B cell (primary cell): Measurements from ENCODE around the gene PRSS33. TPM values are rescaled to one million over a fixed set of nuclear protein-coding genes. Genes with fewer than 3 reads are reported as not detected.

Experiments used
- ATAC-seq: fragments of 200-7000 bp; cut with Tn5 transposase; one replicate; pipeline ENCODE4 v1.10.0; 2021; ENCODE audit warnings: low read depth, mild to moderate bottlenecking, moderate number of reproducible peaks, moderate library complexity
- CTCF ChIA-PET: fragments of 350-600 bp; sonication (Branson Sonifier 250); formaldehyde crosslinking; loops from one replicate; lab custom pipeline; 2021; ENCODE audit warnings: antibody characterized with exemption, inconsistent platforms; lab: Charles Lee
- POLR2A ChIA-PET: fragments of 350-600 bp; sonication (Branson Sonifier 250); formaldehyde crosslinking; loops from one replicate; lab custom pipeline; 2021; ENCODE audit warnings: antibody characterized with exemption; lab: Charles Lee
- DNase-seq: peaks from one replicate; pipeline ENCODE4 v3.0.0; 2013
- H2AFZ ChIP-seq: 2 replicates; pipeline ENCODE4 v1.6.1; 2012; ENCODE audit warnings: mild to moderate bottlenecking, low read depth, low read length; ENCODE audit not compliant: insufficient read depth, poor library complexity, severe bottlenecking
- H3K27ac ChIP-seq, 2 donors: 1 replicate in 1 of 2; 2 replicates in 1 of 2; pipeline ENCODE4 v1.5.1; 2012 to 2013; ENCODE audit warnings: low read length in 2 of 2, mild to moderate bottlenecking in 2 of 2, moderate library complexity in 1 of 2
- H3K27me3 ChIP-seq, 4 experiments: fragments of 200-600 bp in 1 of 4; sonication (generic) in 1 of 4; replicated peaks in 1 of 4; 1 replicate in 2 of 4; 2 replicates in 2 of 4; pipeline versions ENCODE4 v1.6.1 to v1.7.0; 2013 to 2016; ENCODE audit warnings: low read length in 3 of 4, mild to moderate bottlenecking in 2 of 4, mixed read lengths in 1 of 4, moderate library complexity in 1 of 4; ENCODE audit not compliant: insufficient read depth in 4 of 4, control insufficient read depth in 3 of 4; ENCODE audit errors: control extremely low read depth in 1 of 4
- H3K36me3 ChIP-seq, 2 experiments: replicated peaks in 1 of 2; 1 replicate in 1 of 2; 2 replicates in 1 of 2; pipeline versions ENCODE4 v1.6.1 to v1.7.1; 2013; ENCODE audit warnings: low read length in 1 of 2; ENCODE audit not compliant: insufficient read depth in 2 of 2, control insufficient read depth in 1 of 2; ENCODE audit errors: control extremely low read depth in 1 of 2, extremely low read depth in 1 of 2
- H3K4me1 ChIP-seq, 2 donors: fragments of 200-600 bp in 1 of 2; sonication (generic) in 1 of 2; 1 replicate in 1 of 2; 2 replicates in 1 of 2; pipeline versions ENCODE4 v1.5.1 to v1.6.1; 2013 to 2017; ENCODE audit warnings: low read length in 2 of 2; ENCODE audit not compliant: control insufficient read depth in 2 of 2, insufficient read depth in 2 of 2
- H3K4me2 ChIP-seq: replicated peaks from 2 replicates; pipeline ENCODE3; 2012; ENCODE audit warnings: mild to moderate bottlenecking, low read depth, low read length; ENCODE audit not compliant: poor library complexity, severe bottlenecking
- H3K4me3 ChIP-seq, 5 experiments: fragments of 200-600 bp in 1 of 5; sonication (generic) in 1 of 5; 1 replicate in 3 of 5; 2 replicates in 2 of 5; pipeline versions ENCODE4 v1.5.1 to v1.7.0; 2011 to 2016; ENCODE audit warnings: low read length in 4 of 5, mild to moderate bottlenecking in 4 of 5, low read depth in 2 of 5, control low read depth in 1 of 5, moderate library complexity in 1 of 5; ENCODE audit not compliant: insufficient read depth in 1 of 5; ENCODE audit errors: control extremely low read depth in 1 of 5, extremely low read depth in 1 of 5
- H3K79me2 ChIP-seq: fragments of 200-600 bp; sonication (generic); one replicate; pipeline ENCODE4 v1.6.0; 2016; ENCODE audit warnings: low read length; ENCODE audit not compliant: control insufficient read depth, insufficient read depth
- H3K9ac ChIP-seq: fragments of 200-600 bp; sonication (generic); 2 replicates; pipeline ENCODE4 v1.6.1; 2017; ENCODE audit warnings: mild to moderate bottlenecking, low read length, moderate library complexity
- H3K9me3 ChIP-seq, 3 donors: one replicate each; pipeline versions ENCODE4 v1.6.1 to v1.7.1; 2013; ENCODE audit warnings: low read length in 2 of 3; ENCODE audit not compliant: control insufficient read depth in 2 of 3, insufficient read depth in 1 of 3; ENCODE audit errors: control extremely low read depth in 1 of 3
- H4K20me1 ChIP-seq: 2 replicates; pipeline ENCODE4 v1.6.0; 2012; ENCODE audit warnings: mild to moderate bottlenecking, low read length; ENCODE audit not compliant: insufficient read depth, control insufficient read depth, poor library complexity, severe bottlenecking
- H3K27ac Mint-ChIP-seq: one replicate; pipeline ENCODE4 v1.8.0; 2021; ENCODE audit warnings: mixed read lengths
- H3K27me3 Mint-ChIP-seq: one replicate; pipeline ENCODE4 v1.8.0; 2021; ENCODE audit warnings: mixed read lengths
- H3K4me1 Mint-ChIP-seq: one replicate; pipeline ENCODE4 v1.8.0; 2021; ENCODE audit warnings: mixed read lengths
- H3K4me3 Mint-ChIP-seq: one replicate; pipeline ENCODE4 v1.8.0; 2021; ENCODE audit warnings: mixed read lengths
- H3K9me3 Mint-ChIP-seq: one replicate; pipeline ENCODE4 v1.8.0; 2022; ENCODE audit warnings: mixed read lengths; ENCODE audit not compliant: insufficient read depth
- CTCF ChIP-seq: fragments of 200-600 bp; IDR thresholded peaks from one replicate; pipeline ENCODE4 v1.8.0; 2022; ENCODE audit warnings: antibody characterized with exemption, mild to moderate bottlenecking
- EZH2 ChIP-seq: IDR thresholded peaks from 2 replicates; pipeline ENCODE4 v1.6.1; 2012; ENCODE audit warnings: borderline replicate concordance, low read depth, mild to moderate bottlenecking, moderate library complexity, low read length; ENCODE audit not compliant: insufficient read depth, poor library complexity, severe bottlenecking
- WGBS: methylation state at CpG from one replicate; pipeline ENCODE4 v1.1.5; 2013; ENCODE audit warnings: missing lambda C conversion rate; ENCODE audit not compliant: insufficient coverage; 5-methylcytosine and 5-hydroxymethylcytosine counted together
- intact Hi-C: fragments of 100-400 bp; cut with micrococcal nuclease; formaldehyde crosslinking; loops from one replicate; pipeline ENCODE4 v1.10.0; 2022
- polyA plus RNA-seq: library from polyadenylated mRNA; depleted of rRNA; stranded (reverse); fragments of >200 nt; gene quantifications from 2 replicates; pipeline ENCODE4 v1.2.3, GENCODE V29; 2012
- total RNA-seq, 2 donors: library from RNA; stranded (reverse); fragments of 120-200 nt in 1 of 2; gene quantifications; 1 replicate in 1 of 2; 2 replicates in 1 of 2; pipeline versions ENCODE4 v1.2.3 to v1.2.4, GENCODE V29; 2013 to 2022

The PRSS33 gene
- total and polyA plus RNA-seq, 2 donors (not counting 1 experiment from before 2014, with no cell fraction given): not detected

- Histone ChIP-seq H4K20me1 (no peaks in the 10 kb centered on the region), H3K36me3 (no peaks in the 10 kb centered on the region), H3K79me2 (no peaks in the 10 kb centered on the region), H3K4me3 (no peak overlapping the region), H2AFZ (no peak overlapping the region), H3K27ac (no peak overlapping the region), H3K9ac (no peak overlapping the region), H3K9me3 (no peaks in the 10 kb centered on the region), H3K27me3 (peaks cover 0 to 4% (median 0%) of the 10 kb centered on the region in 4 experiments), H3K4me1 (no peaks in the 10 kb centered on the region), H3K4me2 (no peak overlapping the region)
- intact Hi-C loops: no loop called here
- no peaks in the 10 kb centered on the region for H3K9me3 Mint-ChIP-seq
- TF ChIP-seq EZH2 (no peak), CTCF (no peak)
- no peak overlapping the region for H3K27ac Mint-ChIP-seq
- no peaks in the 10 kb centered on the region for H3K4me1 Mint-ChIP-seq
- ATAC-seq (no peak), DNase-seq (no peak)
- no peak overlapping the region for H3K4me3 Mint-ChIP-seq
- H3K27me3 Mint-ChIP-seq: peaks cover 7% of the 10 kb centered on the region
- WGBS: 81% methylated on average over 16 of the region's 17 CpGs
- ChIA-PET CTCF (no interaction called here), POLR2A (no interaction called here)
Observed at GRCh38 chr16:2819939-2820835, 32.8 kb upstream of the PRSS33 start.
